HUDEP-2 (cell line): ENCODE results near the gene PLXNC1.

Experiments
- DNase-seq, 76 experiments: peaks; one replicate each; lab custom pipeline; 2025; ENCODE audit not compliant: unreplicated experiment in 76 of 76; lab: John Stamatoyannopoulos, UW

PLXNC1 gene

GRCh38 chr12:94200069-94200468 lies 51.7 kb downstream of the PLXNC1 start:
- no peak for DNase-seq

GRCh38 chr12:94200695-94201094 lies 52.3 kb downstream of the PLXNC1 start:
- no peak for DNase-seq

GRCh38 chr12:94202245-94203180 lies 54.1 kb downstream of the PLXNC1 start:
- DNase-seq, result no peak

- no peak for DNase-seq
Measured at GRCh38 chr12:94203181-94203546, 54.8 kb downstream of the PLXNC1 start.

GRCh38 chr12:94203796-94204195 lies 55.4 kb downstream of the PLXNC1 start:
- no peak for DNase-seq

GRCh38 chr12:94204499-94205247 lies 56.3 kb downstream of the PLXNC1 start:
- no peak for DNase-seq

- no peak for DNase-seq
Measured at GRCh38 chr12:94205822-94206221, 57.4 kb downstream of the PLXNC1 start.

GRCh38 chr12:94206886-94207285 lies 58.5 kb downstream of the PLXNC1 start:
- no peak for DNase-seq

GRCh38 chr12:94207467-94207848 lies 59.1 kb downstream of the PLXNC1 start:
- DNase-seq, result no peak

GRCh38 chr12:94207849-94208621 lies 59.7 kb downstream of the PLXNC1 start:
- no peak for DNase-seq

- no peak for DNase-seq
Measured at GRCh38 chr12:94208622-94208966, 60.2 kb downstream of the PLXNC1 start.

- DNase-seq, result no peak
Measured at GRCh38 chr12:94209240-94209639, 60.9 kb downstream of the PLXNC1 start.

GRCh38 chr12:94211021-94211420 lies 62.6 kb downstream of the PLXNC1 start:
- DNase-seq, result no peak

- DNase-seq, result no peak
Measured at GRCh38 chr12:94218233-94218632, 69.9 kb downstream of the PLXNC1 start.

- DNase-seq, result no peak
Measured at GRCh38 chr12:94219622-94220302, 71.4 kb downstream of the PLXNC1 start.

GRCh38 chr12:94220804-94221203 lies 72.4 kb downstream of the PLXNC1 start:
- DNase-seq, result no peak

GRCh38 chr12:94222351-94223084 lies 74.1 kb downstream of the PLXNC1 start:
- DNase-seq, result no peak

GRCh38 chr12:94223842-94224241 lies 75.5 kb downstream of the PLXNC1 start:
- no peak for DNase-seq

GRCh38 chr12:94225506-94225905 lies 77.1 kb downstream of the PLXNC1 start:
- no peak for DNase-seq
